ENCODE measurements around the gene TAF3. TPM values are rescaled to one million over a fixed set of nuclear protein-coding genes. Genes with fewer than 3 reads are reported as not detected.

TAF3 gene
- total and polyA plus RNA-seq, 7 donors: 3.0 to 12.2 (median 5.2) TPM

- Histone ChIP-seq H3K4me1 (peaks cover 0 to 21% (median 11%) of the 10 kb centered on the region in 4 donors), H3K27ac (no peak overlapping the region), H3K27me3 (no peaks in the 10 kb centered on the region), H3K4me3 (no peak overlapping the region), H3K9me3 (no peaks in the 10 kb centered on the region), H3K36me3 (no peaks in the 10 kb centered on the region)
- 94 to 96% methylated on average over 4 of the region's 4 CpGs for WGBS, 2 donors
- no peak for DNase-seq
- intact Hi-C loops (cut with DNase I): no loop called here
- TF ChIP-seq POLR2A (IDR thresholded peaks at IDR 0.05): no peak
- no peak for TF ChIP-seq POLR2AphosphoS5 (IDR thresholded peaks at IDR 0.05)
- no peak for TF ChIP-seq CTCF (IDR thresholded peaks at IDR 0.05)
- TF ChIP-seq EP300 (IDR thresholded peaks at IDR 0.05): no peak
Measured at GRCh38 chr10:7855205-7855604, 36.9 kb downstream of the TAF3 start.

- intact Hi-C loops (cut with DNase I): no loop called here
- Histone ChIP-seq H3K27me3 (no peaks in the 10 kb centered on the region), H3K4me1 (peaks cover 0 to 21% (median 11%) of the 10 kb centered on the region in 4 donors), H3K9me3 (peaks cover 0 to 5% (median 2%) of the 10 kb centered on the region in 4 donors), H3K27ac (no peak overlapping the region), H3K4me3 (no peak overlapping the region), H3K36me3 (no peaks in the 10 kb centered on the region)
- DNase-seq: no peak
- 20 to 42% methylated on average over 4 of the region's 4 CpGs for WGBS, 2 donors
- TF ChIP-seq POLR2AphosphoS5 (IDR thresholded peaks at IDR 0.05) (no peak), POLR2A (IDR thresholded peaks at IDR 0.05) (no peak), CTCF (IDR thresholded peaks at IDR 0.05) (no peak), EP300 (IDR thresholded peaks at IDR 0.05) (no peak)
Measured at GRCh38 chr10:7856678-7857077, 38.4 kb downstream of the TAF3 start.

GRCh38 chr10:7857262-7857661 lies 39.0 kb downstream of the TAF3 start:
- Histone ChIP-seq H3K27me3 (no peaks in the 10 kb centered on the region), H3K27ac (no peak overlapping the region), H3K4me1 (peaks cover 0 to 21% (median 11%) of the 10 kb centered on the region in 4 donors), H3K36me3 (no peaks in the 10 kb centered on the region), H3K4me3 (no peak overlapping the region), H3K9me3 (peaks cover 0 to 8% (median 4%) of the 10 kb centered on the region in 4 donors)
- DNase-seq: no peak
- TF ChIP-seq POLR2A (IDR thresholded peaks at IDR 0.05): no peak
- no peak for TF ChIP-seq CTCF (IDR thresholded peaks at IDR 0.05)
- no peak for TF ChIP-seq EP300 (IDR thresholded peaks at IDR 0.05)
- no peak for TF ChIP-seq POLR2AphosphoS5 (IDR thresholded peaks at IDR 0.05)
- WGBS, 2 donors: 73 to 81% methylated on average over 4 of the region's 4 CpGs
- intact Hi-C loops (cut with DNase I): no loop called here

GRCh38 chr10:7861509-7862120 lies 43.3 kb downstream of the TAF3 start:
- Histone ChIP-seq H3K4me3 (no peak overlapping the region), H3K27me3 (no peaks in the 10 kb centered on the region), H3K27ac (no peak overlapping the region), H3K9me3 (peaks cover 0 to 8% (median 4%) of the 10 kb centered on the region in 4 donors), H3K4me1 (peaks cover 0 to 18% (median 9%) of the 10 kb centered on the region in 4 donors), H3K36me3 (no peaks in the 10 kb centered on the region)
- no peak for TF ChIP-seq POLR2AphosphoS5 (IDR thresholded peaks at IDR 0.05)
- no peak for TF ChIP-seq EP300 (IDR thresholded peaks at IDR 0.05)
- no peak for TF ChIP-seq CTCF (IDR thresholded peaks at IDR 0.05)
- no peak for TF ChIP-seq POLR2A (IDR thresholded peaks at IDR 0.05)
- intact Hi-C loops (cut with DNase I): no loop called here
- DNase-seq: no peak
- 73 to 88% methylated on average over 4 of the region's 4 CpGs for WGBS, 2 donors

GRCh38 chr10:7862121-7862514 lies 43.8 kb downstream of the TAF3 start:
- DNase-seq: no peak
- Histone ChIP-seq H3K4me1 (peaks cover 0 to 13% (median 5%) of the 10 kb centered on the region in 4 donors), H3K4me3 (no peak overlapping the region), H3K9me3 (peaks cover 0 to 8% (median 4%) of the 10 kb centered on the region in 4 donors), H3K36me3 (no peaks in the 10 kb centered on the region), H3K27ac (no peak overlapping the region), H3K27me3 (no peaks in the 10 kb centered on the region)
- intact Hi-C loops (cut with DNase I): no loop called here
- TF ChIP-seq CTCF (IDR thresholded peaks at IDR 0.05) (no peak), POLR2A (IDR thresholded peaks at IDR 0.05) (no peak), POLR2AphosphoS5 (IDR thresholded peaks at IDR 0.05) (no peak), EP300 (IDR thresholded peaks at IDR 0.05) (no peak)
